Measurements from ENCODE around the gene PPFIBP1.

Gene PPFIBP1

DNA sequence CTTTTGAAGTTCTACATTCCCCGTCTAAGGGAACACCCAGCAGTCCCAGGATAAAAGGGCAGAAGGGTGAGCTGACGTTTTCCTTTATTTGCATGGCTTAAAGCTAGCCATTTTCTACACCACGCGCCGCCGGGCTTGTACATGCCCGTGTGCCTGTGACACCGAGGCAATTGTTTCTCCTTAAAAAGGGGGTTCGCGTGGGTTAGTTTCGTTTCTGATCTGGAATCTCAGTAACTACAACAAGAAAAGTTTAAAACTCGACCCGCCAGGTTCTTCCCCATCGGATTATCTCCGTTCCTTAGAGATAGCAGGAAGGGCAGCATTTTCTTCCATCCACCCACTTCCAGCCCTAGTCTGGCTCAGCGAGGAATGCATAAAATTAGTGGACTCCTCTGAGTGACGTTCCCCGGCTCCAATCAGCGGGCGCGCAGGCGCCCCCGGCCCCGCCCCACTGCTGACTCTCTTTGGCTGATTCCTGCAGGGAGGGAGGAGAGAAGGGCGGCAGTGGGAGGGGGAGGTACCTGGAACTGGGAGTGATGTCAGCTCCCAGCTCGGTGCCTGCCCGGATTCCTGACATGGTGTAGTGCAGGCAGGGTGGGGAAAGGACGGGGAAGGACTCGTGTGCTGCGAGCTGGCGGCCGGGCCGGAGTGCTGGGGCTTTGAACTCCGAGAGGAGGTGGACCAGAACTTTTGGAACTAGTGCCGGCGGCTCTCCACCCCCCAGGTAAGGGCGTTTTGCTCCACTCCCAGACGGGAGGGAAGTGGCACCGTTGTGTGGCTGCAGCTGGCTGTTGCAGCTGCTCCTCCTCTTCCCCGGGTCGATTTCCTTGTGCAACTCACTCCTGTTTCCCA lies at the start of gene PPFIBP1:
TSS of gene PPFIBP1 (plus strand) at position 565 of the 852 bp plus-strand sequence. CDS start 109,191 bp downstream, outside the sequence.
- DNase-seq (ENCODE audit: low spot score): peak; percentile 96

- DNase-seq (ENCODE audit: low spot score): no peak
These were observed 49.7 kb upstream of the PPFIBP1 start for GRCh38 chr12:27474344-27474743.

DNA sequence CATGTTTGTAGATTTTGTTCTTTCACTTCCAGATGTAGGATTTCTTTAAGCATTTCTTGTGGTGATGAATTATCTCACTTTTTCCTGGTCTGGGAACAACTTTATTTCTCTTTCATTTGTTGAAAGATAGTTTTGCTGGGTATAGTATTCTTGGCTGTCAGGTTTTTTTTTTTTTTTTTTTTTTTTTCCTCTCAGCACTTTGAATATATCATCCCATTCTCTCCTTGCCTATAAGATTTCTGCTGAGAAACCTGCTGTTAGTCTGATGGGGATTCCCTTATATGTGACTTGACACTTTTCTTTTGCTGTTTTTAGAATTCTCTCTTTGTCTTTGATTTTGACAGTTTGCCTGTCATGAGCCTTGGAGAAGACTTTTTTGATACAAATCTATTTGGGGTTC lies 47.0 kb upstream of the PPFIBP1 start:
- no peak for DNase-seq (ENCODE audit: low spot score)

DNA sequence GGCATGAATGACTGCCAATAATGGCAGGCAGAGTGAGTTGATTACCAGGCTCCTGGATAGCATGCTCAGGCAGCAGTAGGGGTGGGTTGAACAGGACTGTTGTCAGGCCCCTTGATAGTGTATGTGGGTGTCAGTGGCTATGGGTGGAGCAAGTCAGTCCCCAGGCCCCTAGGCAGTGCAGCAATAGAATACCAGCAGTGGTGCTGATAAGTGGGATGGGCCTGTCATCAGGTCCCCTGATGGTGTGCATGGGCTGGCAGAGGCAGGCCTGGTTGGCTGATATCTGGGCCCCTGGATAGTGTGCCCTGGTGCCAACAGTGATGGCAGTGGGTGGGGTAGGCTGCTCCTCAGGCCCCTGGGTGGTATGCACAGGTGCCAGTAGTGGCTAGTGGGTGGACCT lies 45.1 kb upstream of the PPFIBP1 start:
- no peak for DNase-seq (ENCODE audit: low spot score)

GRCh38 chr12:27480016-27480415 lies 44.0 kb upstream of the PPFIBP1 start:
- DNase-seq (ENCODE audit: low spot score): no peak

DNA sequence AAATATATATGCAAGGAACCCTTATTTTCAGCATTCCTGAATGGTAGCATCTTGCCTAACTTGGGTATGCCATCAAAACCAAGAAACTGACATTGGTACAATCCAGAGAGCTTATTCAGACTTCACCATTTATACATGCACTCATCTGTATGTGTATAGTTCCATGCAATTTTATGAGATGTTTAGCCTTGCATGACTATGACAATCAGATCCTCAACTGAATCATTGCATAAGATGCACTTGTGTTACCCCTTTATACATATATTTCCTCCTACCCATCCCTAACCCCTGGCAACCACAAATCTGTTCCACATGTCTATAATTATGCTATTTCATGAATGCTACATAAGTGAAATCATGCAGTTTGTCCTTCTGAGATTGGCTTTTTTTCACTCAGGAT lies 37.0 kb upstream of the PPFIBP1 start:
- no peak for DNase-seq (ENCODE audit: low spot score)

DNA sequence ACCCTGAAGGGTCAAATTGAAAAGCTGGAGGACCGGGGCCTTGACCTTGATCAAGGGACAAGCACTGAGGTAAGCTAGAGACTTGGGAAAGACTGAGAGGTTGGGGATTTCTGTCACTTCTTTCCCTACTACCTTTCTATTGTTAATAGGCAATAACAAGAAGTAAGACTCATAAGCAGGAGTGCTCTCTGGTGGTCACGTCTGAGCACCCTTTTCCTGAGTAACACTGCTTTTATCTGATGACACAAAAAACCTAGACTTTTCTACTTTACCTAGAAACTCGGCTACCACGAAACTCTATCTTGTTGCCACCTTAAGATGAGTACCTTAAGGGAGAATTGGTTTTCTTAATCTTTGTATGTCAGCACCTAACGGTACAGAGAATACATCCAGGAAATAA lies 35.5 kb upstream of the PPFIBP1 start:
- DNase-seq (ENCODE audit: low spot score): no peak

GRCh38 chr12:27491226-27491625 lies 32.8 kb upstream of the PPFIBP1 start:
- DNase-seq (ENCODE audit: low spot score): no peak

DNA sequence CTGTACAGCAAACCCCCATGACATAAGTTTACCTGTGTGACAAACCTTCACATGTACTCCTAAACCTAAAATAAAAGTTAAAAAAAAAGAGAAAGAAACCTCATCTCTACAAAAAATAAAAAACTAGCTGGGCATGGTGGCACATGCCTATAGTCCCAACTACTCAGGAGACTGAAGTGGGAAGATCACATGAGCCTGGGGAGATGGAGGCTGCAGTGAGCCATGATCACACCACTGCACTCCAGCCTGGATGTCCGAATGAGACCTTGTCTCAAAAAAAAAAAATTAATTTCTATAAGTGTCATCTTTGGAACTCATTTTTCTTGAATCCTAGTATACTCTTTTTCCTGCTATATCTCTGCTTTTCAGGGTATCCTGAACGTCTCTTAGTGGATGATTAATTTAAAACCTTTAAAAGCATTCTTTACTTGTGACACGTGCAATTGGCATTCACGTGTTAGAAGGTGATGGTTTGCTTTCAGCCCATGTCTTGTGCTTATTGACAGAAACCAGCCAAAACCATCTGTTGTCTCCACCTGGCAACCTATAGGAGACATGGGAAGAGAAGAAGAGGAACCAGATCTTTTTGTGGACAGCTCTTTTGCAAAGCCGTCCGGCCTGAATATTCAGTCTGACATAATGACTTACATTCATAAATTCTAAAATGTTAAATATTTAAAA lies 30.6 kb upstream of the PPFIBP1 start:
- DNase-seq (ENCODE audit: low spot score): no peak

- DNase-seq (ENCODE audit: low spot score): no peak
These were observed 26.6 kb upstream of the PPFIBP1 start for GRCh38 chr12:27497446-27497845.

- DNase-seq (ENCODE audit: low spot score): no peak
These were observed 25.9 kb upstream of the PPFIBP1 start for GRCh38 chr12:27498149-27498548.

DNA sequence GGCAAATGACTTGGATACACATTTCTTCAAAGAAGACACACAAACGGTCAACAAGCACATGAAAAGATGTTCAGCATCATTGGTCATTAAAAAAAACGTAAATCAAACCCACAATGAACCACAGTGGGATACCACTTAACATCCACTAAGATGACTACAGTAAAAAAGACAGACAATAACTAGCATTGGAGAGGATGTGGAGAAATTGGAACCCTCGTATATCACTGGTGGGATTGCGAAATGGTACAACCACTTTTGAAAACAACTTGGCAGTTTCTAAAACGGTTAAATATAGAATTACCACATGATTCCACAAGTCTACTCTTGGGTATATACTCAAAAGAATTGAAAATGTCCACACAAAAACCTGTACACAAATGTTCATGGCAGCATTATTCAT lies 25.2 kb upstream of the PPFIBP1 start:
- no peak for DNase-seq (ENCODE audit: low spot score)

- no peak for DNase-seq (ENCODE audit: low spot score)
These were observed 24.6 kb upstream of the PPFIBP1 start for GRCh38 chr12:27499377-27499776.

GRCh38 chr12:27500546-27500945 lies 23.5 kb upstream of the PPFIBP1 start:
- no peak for DNase-seq (ENCODE audit: low spot score)

- no peak for DNase-seq (ENCODE audit: low spot score)
These were observed 22.0 kb upstream of the PPFIBP1 start for GRCh38 chr12:27502021-27502435.

DNA sequence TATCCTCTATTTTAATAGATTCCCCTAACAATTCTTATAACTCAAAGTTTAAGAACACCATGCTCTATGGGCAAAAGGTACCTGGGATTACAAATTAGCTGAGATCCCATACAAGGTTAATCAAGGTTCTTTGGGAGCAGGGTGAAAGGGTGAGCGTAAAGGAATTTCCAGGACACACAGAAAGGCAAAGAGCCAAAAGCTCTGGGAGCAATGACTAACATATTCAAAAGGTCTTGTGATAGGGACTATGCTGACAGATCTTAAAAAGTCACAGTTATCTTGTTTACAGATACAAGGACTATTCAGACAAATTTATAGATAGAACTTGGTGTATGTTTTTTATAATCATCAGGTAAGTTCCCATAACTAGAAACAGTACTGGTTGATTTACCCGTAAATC lies 19.5 kb upstream of the PPFIBP1 start:
- DNase-seq (ENCODE audit: low spot score): no peak

DNA sequence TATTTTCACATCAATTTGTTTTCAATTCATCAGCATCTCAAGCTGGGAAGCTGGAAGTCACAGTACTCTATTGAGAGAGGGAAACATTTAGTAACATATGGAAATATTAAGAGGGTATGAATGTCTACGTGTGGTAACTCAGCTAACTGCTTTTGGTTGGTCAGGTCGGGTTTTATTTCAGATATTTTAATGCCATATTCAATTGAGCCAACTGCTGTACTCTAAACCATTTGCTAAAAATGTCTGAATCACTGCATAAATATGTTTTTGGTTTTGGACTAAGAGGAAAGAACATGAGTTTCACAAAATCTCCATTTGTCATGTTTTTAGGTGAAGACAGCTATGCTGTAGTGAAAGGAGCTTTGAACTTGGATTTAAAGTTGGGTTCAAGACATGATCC lies 18.9 kb upstream of the PPFIBP1 start:
- DNase-seq (ENCODE audit: low spot score): no peak

DNA sequence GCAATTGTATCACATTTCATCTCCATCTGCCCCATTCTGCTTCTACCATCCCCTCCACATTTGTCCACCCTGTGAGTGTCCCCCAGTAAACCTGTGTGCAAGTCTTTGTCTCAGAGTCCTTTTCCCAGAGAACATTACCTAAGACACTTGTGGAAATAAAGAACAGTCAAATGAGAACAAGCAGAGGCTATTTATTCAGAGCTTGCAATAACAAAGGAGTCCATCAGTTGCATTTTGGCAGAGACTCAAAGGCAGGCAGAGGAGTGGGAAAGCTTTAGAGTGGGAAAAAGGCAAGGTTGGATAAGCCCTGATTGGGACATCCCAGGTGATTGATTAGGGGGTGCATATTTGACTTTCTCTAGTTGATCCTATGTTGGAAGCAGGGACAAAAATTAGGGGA lies 18.2 kb upstream of the PPFIBP1 start:
- no peak for DNase-seq (ENCODE audit: low spot score)

DNA sequence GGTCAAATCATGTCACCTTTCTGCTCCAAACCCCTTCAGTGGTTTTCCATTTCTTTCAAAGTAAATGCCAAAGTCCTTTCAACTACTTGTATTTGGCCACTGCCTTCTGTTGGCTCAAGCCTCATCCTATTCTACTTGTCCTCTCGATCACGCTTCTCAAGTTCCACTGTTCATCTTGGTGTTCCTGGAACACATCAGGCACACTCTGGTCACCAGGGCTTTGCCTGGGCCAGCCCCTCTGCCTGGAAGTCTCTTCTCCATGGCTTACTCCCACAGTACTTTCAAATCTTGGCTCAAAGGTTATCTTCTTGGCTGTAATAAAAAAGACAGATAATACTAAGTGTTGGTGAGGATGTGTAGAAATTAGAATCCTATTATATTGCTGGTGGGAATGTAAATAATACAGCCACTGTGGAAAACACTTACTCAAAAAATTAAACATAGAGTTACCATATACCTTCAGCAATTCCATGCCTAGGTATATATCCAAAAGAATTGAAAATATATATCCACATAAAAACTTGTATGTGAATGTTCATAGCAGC lies 17.3 kb upstream of the PPFIBP1 start:
- no peak for DNase-seq (ENCODE audit: low spot score)

GRCh38 chr12:27508736-27509431 lies 15.1 kb upstream of the PPFIBP1 start:
- DNase-seq (ENCODE audit: low spot score): no peak

DNA sequence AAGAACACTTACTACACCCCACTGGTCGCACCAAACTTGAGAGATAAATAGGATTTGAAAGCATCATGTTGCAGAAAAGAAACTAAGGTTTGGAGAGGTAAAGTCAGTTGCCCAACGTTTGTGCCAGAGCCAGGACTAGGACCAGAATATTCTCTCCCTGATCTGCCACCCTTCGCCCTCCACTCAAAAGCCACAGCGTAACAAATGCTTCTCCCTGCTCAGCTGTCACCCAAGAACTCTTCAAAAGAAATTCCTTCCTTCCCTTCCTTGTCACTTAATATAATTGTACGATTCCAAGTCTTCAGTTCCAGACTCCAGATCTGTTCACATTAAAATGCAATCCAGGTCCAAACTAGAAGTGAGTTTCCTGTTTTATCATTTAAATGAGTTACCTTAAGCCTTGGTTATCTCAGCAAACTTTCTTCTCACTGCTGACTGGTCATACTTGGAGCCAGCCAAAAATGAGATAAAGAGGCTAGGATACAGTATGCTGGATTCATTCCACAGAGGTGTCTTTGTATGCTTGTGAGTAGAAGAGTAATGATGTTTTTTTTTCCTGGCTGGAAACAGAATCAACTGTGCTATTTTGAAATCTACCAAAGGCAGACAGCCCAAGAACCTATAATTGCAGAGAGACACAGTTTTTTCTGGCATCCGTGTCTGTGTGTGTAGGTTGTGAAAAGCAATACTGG lies 12.8 kb upstream of the PPFIBP1 start:
- no peak for DNase-seq (ENCODE audit: low spot score)

- DNase-seq (ENCODE audit: low spot score): no peak
These were observed 12.3 kb upstream of the PPFIBP1 start for GRCh38 chr12:27511723-27512045.
